Astrocyte (in vitro differentiated cells and primary cell): ENCODE data around the gene PPP2R2C. TPM values are rescaled to one million over a fixed set of nuclear protein-coding genes. Genes with fewer than 3 reads are reported as not detected.

Experiments used
- DNase-seq: peaks from one replicate; pipeline ENCODE4 v3.0.0-alpha.2; 2010; ENCODE audit warnings: low read depth
- FAIRE-seq: peaks from 2 replicates; lab custom pipeline; 2011; peaks lifted over from hg19 to GRCh38; lab: Jason Lieb, UNC
- H2AFZ ChIP-seq: 2 replicates; pipeline ENCODE4 v1.6.0; 2012; ENCODE audit warnings: low read depth, low read length, inconsistent platforms
- H3K27ac ChIP-seq: 2 replicates; pipeline ENCODE4 v1.5.1; 2011; ENCODE audit warnings: low read depth, low read length, inconsistent platforms
- H3K27me3 ChIP-seq: 2 replicates; pipeline ENCODE4 v1.6.0; 2011; ENCODE audit warnings: low read length, inconsistent platforms; ENCODE audit not compliant: insufficient read depth
- H3K36me3 ChIP-seq: 2 replicates; pipeline ENCODE4 v1.5.1; 2011; ENCODE audit warnings: low read length, inconsistent platforms; ENCODE audit not compliant: insufficient read depth
- H3K4me1 ChIP-seq: 2 replicates; pipeline ENCODE4 v1.5.1; 2011; ENCODE audit warnings: low read length, inconsistent platforms; ENCODE audit not compliant: insufficient read depth
- H3K4me2 ChIP-seq: 2 replicates; pipeline ENCODE4 v1.6.0; 2012; ENCODE audit warnings: low read length, inconsistent platforms
- H3K4me3 ChIP-seq: 2 replicates; pipeline ENCODE4 v1.5.1; 2011; ENCODE audit warnings: low read depth, mild to moderate bottlenecking, low read length, inconsistent platforms; ENCODE audit not compliant: insufficient read depth
- H3K79me2 ChIP-seq: 2 replicates; pipeline ENCODE4 v1.6.0; 2012; ENCODE audit warnings: mild to moderate bottlenecking, low read length, inconsistent platforms; ENCODE audit not compliant: insufficient read depth
- H3K9ac ChIP-seq: 2 replicates; pipeline ENCODE4 v1.6.0; 2012; ENCODE audit warnings: mild to moderate bottlenecking, low read length, inconsistent platforms
- H3K9me3 ChIP-seq: 2 replicates; pipeline ENCODE4 v1.5.1; 2012; ENCODE audit warnings: low read depth, mild to moderate bottlenecking, low read length, inconsistent platforms; ENCODE audit not compliant: insufficient read depth
- H4K20me1 ChIP-seq: 2 replicates; pipeline ENCODE4 v1.6.0; 2012; ENCODE audit warnings: low read length, inconsistent platforms; ENCODE audit not compliant: insufficient read depth
- H3K27ac Mint-ChIP-seq: one replicate; pipeline ENCODE4 v1.8.0; 2021; ENCODE audit warnings: mild to moderate bottlenecking, mixed read lengths; ENCODE audit not compliant: unreplicated experiment
- H3K27me3 Mint-ChIP-seq: one replicate; pipeline ENCODE4 v1.8.0; 2021; ENCODE audit warnings: low read depth, mixed read lengths; ENCODE audit not compliant: unreplicated experiment
- H3K36me3 Mint-ChIP-seq: one replicate; pipeline ENCODE4 v1.8.0; 2021; ENCODE audit warnings: low read depth, mixed read lengths; ENCODE audit not compliant: unreplicated experiment
- H3K4me1 Mint-ChIP-seq: one replicate; pipeline ENCODE4 v1.8.0; 2021; ENCODE audit warnings: low read depth, mixed read lengths; ENCODE audit not compliant: unreplicated experiment
- H3K4me3 Mint-ChIP-seq: one replicate; pipeline ENCODE4 v1.8.0; 2021; ENCODE audit warnings: mild to moderate bottlenecking, moderate library complexity, mixed read lengths; ENCODE audit not compliant: unreplicated experiment
- H3K9me3 Mint-ChIP-seq: one replicate; pipeline ENCODE4 v1.8.0; 2021; ENCODE audit warnings: mild to moderate bottlenecking, mixed read lengths; ENCODE audit not compliant: unreplicated experiment
- EZH2 ChIP-seq: IDR thresholded peaks from 2 replicates; pipeline ENCODE4 v1.6.1; 2012; ENCODE audit warnings: mild to moderate bottlenecking, low read length, inconsistent platforms; ENCODE audit not compliant: insufficient read depth
- total RNA-seq: library from RNA; stranded (reverse); gene quantifications from 2 replicates; pipeline ENCODE4 v1.2.1, GENCODE V29; 2021
- TF ChIP-seq, protein P1 (sequence below): IDR thresholded peaks from 2 replicates; pipeline ENCODE4 v1.5.1; 2011; ENCODE audit warnings: low read depth, mild to moderate bottlenecking, inconsistent platforms, low read length, moderate library complexity; ENCODE audit not compliant: insufficient read depth

PPP2R2C gene
- total RNA-seq, 1 donor from 2014 or later, result 1.1 TPM

DNA sequence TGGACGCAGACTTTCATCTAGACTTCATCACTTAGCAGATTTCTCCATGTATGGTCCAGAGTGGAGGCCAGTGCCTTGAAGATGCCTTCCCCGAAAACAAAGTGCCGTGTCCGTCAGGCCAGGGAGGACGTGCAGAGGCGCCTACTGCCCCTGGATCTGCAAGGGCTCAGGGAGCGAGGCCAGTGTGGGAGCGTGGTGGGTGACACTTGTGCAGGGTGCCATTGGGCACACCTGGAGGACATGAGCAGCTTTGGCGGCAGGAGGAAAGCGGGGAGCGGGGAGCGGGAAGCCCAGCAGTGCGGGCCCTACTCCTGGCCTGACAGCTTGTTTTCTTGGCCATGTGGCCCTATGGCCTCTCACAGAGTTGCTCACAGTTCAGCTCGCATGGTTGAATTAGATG is 176.9 kb downstream of the PPP2R2C start:
- Histone ChIP-seq H3K36me3 (no peaks in the 10 kb centered on the region), H3K4me1 (no peaks in the 10 kb centered on the region), H4K20me1 (no peaks in the 10 kb centered on the region), H3K4me3 (no peak overlapping the region), H3K9ac (no peak overlapping the region), H3K4me2 (no peak overlapping the region), H3K79me2 (no peaks in the 10 kb centered on the region), H2AFZ (no peak overlapping the region), H3K27ac (no peak overlapping the region), H3K9me3 (no peaks in the 10 kb centered on the region), H3K27me3 (no peaks in the 10 kb centered on the region)
- Mint-ChIP-seq H3K4me3 (no peak overlapping the region), H3K27me3 (no peaks in the 10 kb centered on the region), H3K4me1 (no peaks in the 10 kb centered on the region), H3K36me3 (peaks cover 41% of the 10 kb centered on the region), H3K27ac (no peak overlapping the region), H3K9me3 (no peaks in the 10 kb centered on the region)
- no peak for TF ChIP-seq EZH2
- TF ChIP-seq, protein P1, sequence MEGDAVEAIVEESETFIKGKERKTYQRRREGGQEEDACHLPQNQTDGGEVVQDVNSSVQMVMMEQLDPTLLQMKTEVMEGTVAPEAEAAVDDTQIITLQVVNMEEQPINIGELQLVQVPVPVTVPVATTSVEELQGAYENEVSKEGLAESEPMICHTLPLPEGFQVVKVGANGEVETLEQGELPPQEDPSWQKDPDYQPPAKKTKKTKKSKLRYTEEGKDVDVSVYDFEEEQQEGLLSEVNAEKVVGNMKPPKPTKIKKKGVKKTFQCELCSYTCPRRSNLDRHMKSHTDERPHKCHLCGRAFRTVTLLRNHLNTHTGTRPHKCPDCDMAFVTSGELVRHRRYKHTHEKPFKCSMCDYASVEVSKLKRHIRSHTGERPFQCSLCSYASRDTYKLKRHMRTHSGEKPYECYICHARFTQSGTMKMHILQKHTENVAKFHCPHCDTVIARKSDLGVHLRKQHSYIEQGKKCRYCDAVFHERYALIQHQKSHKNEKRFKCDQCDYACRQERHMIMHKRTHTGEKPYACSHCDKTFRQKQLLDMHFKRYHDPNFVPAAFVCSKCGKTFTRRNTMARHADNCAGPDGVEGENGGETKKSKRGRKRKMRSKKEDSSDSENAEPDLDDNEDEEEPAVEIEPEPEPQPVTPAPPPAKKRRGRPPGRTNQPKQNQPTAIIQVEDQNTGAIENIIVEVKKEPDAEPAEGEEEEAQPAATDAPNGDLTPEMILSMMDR, result no peak
- DNase-seq (no peak), FAIRE-seq (no peak)

- no peak overlapping the region for H3K4me3 Mint-ChIP-seq
- Histone ChIP-seq H3K36me3 (no peaks in the 10 kb centered on the region), H3K9me3 (no peaks in the 10 kb centered on the region), H3K27ac (no peak overlapping the region), H3K4me2 (no peak overlapping the region), H3K9ac (no peak overlapping the region), H4K20me1 (no peaks in the 10 kb centered on the region), H3K4me1 (no peaks in the 10 kb centered on the region), H3K79me2 (no peaks in the 10 kb centered on the region), H3K4me3 (no peak overlapping the region), H3K27me3 (no peaks in the 10 kb centered on the region), H2AFZ (no peak overlapping the region)
- H3K27me3 Mint-ChIP-seq, result no peaks in the 10 kb centered on the region
- TF ChIP-seq, protein P1, result no peak
- no peak for TF ChIP-seq EZH2
- DNase-seq (no peak), FAIRE-seq (no peak)
- no peaks in the 10 kb centered on the region for H3K4me1 Mint-ChIP-seq
- peaks cover 41% of the 10 kb centered on the region for H3K36me3 Mint-ChIP-seq
- H3K9me3 Mint-ChIP-seq, result no peaks in the 10 kb centered on the region
- no peak overlapping the region for H3K27ac Mint-ChIP-seq
These were observed 177.6 kb downstream of the PPP2R2C start for GRCh38 chr4:6294705-6295421.

- Histone ChIP-seq H3K4me3 (no peak overlapping the region), H3K79me2 (no peaks in the 10 kb centered on the region), H4K20me1 (no peaks in the 10 kb centered on the region), H3K27me3 (no peaks in the 10 kb centered on the region), H3K4me1 (no peaks in the 10 kb centered on the region), H3K9ac (no peak overlapping the region), H3K36me3 (peaks cover 4% of the 10 kb centered on the region), H2AFZ (no peak overlapping the region), H3K9me3 (no peaks in the 10 kb centered on the region), H3K27ac (no peak overlapping the region), H3K4me2 (no peak overlapping the region)
- TF ChIP-seq EZH2, result no peak
- TF ChIP-seq, protein P1, result no peak
- H3K27ac Mint-ChIP-seq, result no peak overlapping the region
- H3K36me3 Mint-ChIP-seq, result peaks cover 46% of the 10 kb centered on the region
- no peaks in the 10 kb centered on the region for H3K27me3 Mint-ChIP-seq
- no peaks in the 10 kb centered on the region for H3K9me3 Mint-ChIP-seq
- DNase-seq, result no peak
- H3K4me3 Mint-ChIP-seq, result no peak overlapping the region
- no peaks in the 10 kb centered on the region for H3K4me1 Mint-ChIP-seq
- FAIRE-seq, result no peak
These were observed 178.8 kb downstream of the PPP2R2C start for GRCh38 chr4:6293661-6294060.
